ENCODE measurements around the gene NF2.

NF2 gene

GRCh38 chr22:29715240-29715639 lies 111.8 kb downstream of the NF2 start:
- Histone ChIP-seq H3K27me3 (replicated peaks) (peaks cover 9% of the 10 kb centered on the region), H3K36me3 (replicated peaks) (no peaks in the 10 kb centered on the region), H3K4me3 (ENCODE audit: low read depth, low read length) (no peak overlapping the region), H3K27ac (no peak overlapping the region)
- DNase-seq = no peak
- no peak for TF ChIP-seq CTCF (IDR thresholded peaks at IDR 0.05; ENCODE audit: low read depth, low read length, missing control alignments)
- in situ Hi-C loops (cut with HindIII; ENCODE audit: low pct_ligation_motif_present, low sequenced_read_pairs) = no loop called here

GRCh38 chr22:29715705-29716104 lies 112.3 kb downstream of the NF2 start:
- no peak for TF ChIP-seq CTCF (IDR thresholded peaks at IDR 0.05; ENCODE audit: low read depth, low read length, missing control alignments)
- Histone ChIP-seq H3K27me3 (replicated peaks) (peaks cover 13% of the 10 kb centered on the region), H3K36me3 (replicated peaks) (no peaks in the 10 kb centered on the region), H3K4me3 (ENCODE audit: low read depth, low read length) (no peak overlapping the region), H3K27ac (no peak overlapping the region)
- no peak for DNase-seq
- in situ Hi-C loops (cut with HindIII; ENCODE audit: low pct_ligation_motif_present, low sequenced_read_pairs) = no loop called here

GRCh38 chr22:29716814-29717545 lies 113.5 kb downstream of the NF2 start:
- peak; percentile 66 for DNase-seq
- in situ Hi-C loops (cut with HindIII; ENCODE audit: low pct_ligation_motif_present, low sequenced_read_pairs) = no loop called here

GRCh38 chr22:29717789-29718188 lies 114.4 kb downstream of the NF2 start:
- H3K27ac ChIP-seq = no peak overlapping the region
- H3K4me3 ChIP-seq (ENCODE audit: low read depth, low read length) = no peak overlapping the region
- TF ChIP-seq CTCF (IDR thresholded peaks at IDR 0.05; ENCODE audit: low read depth, low read length, missing control alignments) = no peak
- in situ Hi-C loops (cut with HindIII; ENCODE audit: low pct_ligation_motif_present, low sequenced_read_pairs) = no loop called here
- H3K36me3 ChIP-seq (replicated peaks) = no peaks in the 10 kb centered on the region
- H3K27me3 ChIP-seq (replicated peaks) = peaks cover 19% of the 10 kb centered on the region
- no peak for DNase-seq

More at GRCh38 chr22:29716814-29717545, 113.5 kb downstream of the NF2 start:
- no peaks in the 10 kb centered on the region for H3K36me3 ChIP-seq (replicated peaks)
- H3K27me3 ChIP-seq (replicated peaks) = peaks cover 19% of the 10 kb centered on the region
- no peak overlapping the region for H3K4me3 ChIP-seq (ENCODE audit: low read depth, low read length)
- H3K27ac ChIP-seq = no peak overlapping the region
- TF ChIP-seq CTCF (IDR thresholded peaks at IDR 0.05; ENCODE audit: low read depth, low read length, missing control alignments) = no peak

- no peak for TF ChIP-seq CTCF (IDR thresholded peaks at IDR 0.05; ENCODE audit: low read depth, low read length, missing control alignments)
- in situ Hi-C loops (cut with HindIII; ENCODE audit: low pct_ligation_motif_present, low sequenced_read_pairs) = no loop called here
- no peaks in the 10 kb centered on the region for H3K36me3 ChIP-seq (replicated peaks)
- H3K4me3 ChIP-seq (ENCODE audit: low read depth, low read length) = no peak overlapping the region
- H3K27ac ChIP-seq = no peak overlapping the region
- no peak for DNase-seq
- peaks cover 19% of the 10 kb centered on the region for H3K27me3 ChIP-seq (replicated peaks)
Observed at GRCh38 chr22:29718949-29719898, 115.8 kb downstream of the NF2 start.

Data from brain microvascular endothelial cell (primary cell).